ENCODE data around the gene CFAP74. TPM values are rescaled to one million over a fixed set of nuclear protein-coding genes. Genes with fewer than 3 reads are reported as not detected.

Gene CFAP74
- total and polyA plus RNA-seq, 2 of the 13 experiments (the other 11 are each of a cell fraction or from before 2014, with no cell fraction given), result 0.27 to 0.62 TPM

GRCh38 chr1:1906185-1907097, 97.1 kb downstream of the CFAP74 start (continued):
- no peak for TF ChIP-seq DR1 (CRISPR knock-in tag; IDR thresholded peaks at IDR 0.05)
- TF ChIP-seq ZNF572 (CRISPR knock-in tag; IDR thresholded peaks at IDR 0.05), result no peak
- TF ChIP-seq KAT7 (CRISPR knock-in tag; IDR thresholded peaks at IDR 0.05; ENCODE audit: borderline replicate concordance), result no peak
- no peak for TF ChIP-seq RFX1 (IDR thresholded peaks at IDR 0.05)
- TF ChIP-seq ZNF576 (CRISPR knock-in tag; IDR thresholded peaks at IDR 0.05), result no peak
- peak; percentile 88; the same call in 1 of the 2 replicates for TF ChIP-seq MIER3 (CRISPR knock-in tag; IDR thresholded peaks at IDR 0.05; ENCODE audit: borderline replicate concordance)
- TF ChIP-seq ZEB1 (IDR thresholded peaks at IDR 0.05; ENCODE audit: insufficient replicate concordance, low read depth), result no peak
- no peak for TF ChIP-seq BCLAF1 (IDR thresholded peaks at IDR 0.05)
- TF ChIP-seq CC2D1A (CRISPR knock-in tag; IDR thresholded peaks at IDR 0.05), result no peak
- TF ChIP-seq CREM (IDR thresholded peaks at IDR 0.05), result no peak
- no peak for TF ChIP-seq CREM (CRISPR knock-in tag; IDR thresholded peaks at IDR 0.05)
- no peak for TF ChIP-seq SNRNP70 (IDR thresholded peaks at IDR 0.05; ENCODE audit: low read depth, low read length)
- no peak for TF ChIP-seq RERE (CRISPR knock-in tag; IDR thresholded peaks at IDR 0.05; ENCODE audit: low read depth)
- no peak for TF ChIP-seq ZNF562 (CRISPR knock-in tag; IDR thresholded peaks at IDR 0.05; ENCODE audit: borderline replicate concordance)
- no peak for TF ChIP-seq NCOR1 (IDR thresholded peaks at IDR 0.05; ENCODE audit: borderline replicate concordance, low read length)
- no peak for TF ChIP-seq POLR2AphosphoS2 (IDR thresholded peaks at IDR 0.05; ENCODE audit: low read depth, low read length)
- no peak for TF ChIP-seq ZNF776 (CRISPR knock-in tag; IDR thresholded peaks at IDR 0.05)
- TF ChIP-seq ZNF737 (CRISPR knock-in tag; IDR thresholded peaks at IDR 0.05; ENCODE audit: borderline replicate concordance), result no peak
- no peak for TF ChIP-seq ZKSCAN5 (CRISPR knock-in tag; IDR thresholded peaks at IDR 0.05)
- no peak for TF ChIP-seq ZNF891 (CRISPR knock-in tag; IDR thresholded peaks at IDR 0.05)
- TF ChIP-seq ZNF749 (CRISPR knock-in tag; IDR thresholded peaks at IDR 0.05; ENCODE audit: borderline replicate concordance), result no peak
- no peak for TF ChIP-seq ZNF556 (CRISPR knock-in tag; IDR thresholded peaks at IDR 0.05; ENCODE audit: borderline replicate concordance)

Measured in HepG2 (cell line).